HepG2 (cell line): ENCODE data around the gene OGA.

ENCODE experiments used
- ASH2L ChIP-seq: fragments of 300-600, 200-600 bp; sonication (generic); IDR thresholded peaks from 2 replicates; pipeline ENCODE4 v1.7.0; 2017; ENCODE audit warnings: low read depth, mild to moderate bottlenecking, moderate library complexity, mixed read lengths, low read length; ENCODE audit not compliant: insufficient read length
- CREB1 ChIP-seq, 2 experiments: fragments of 450-650 bp in 1 of 2; IDR thresholded peaks; 2 replicates each; pipeline ENCODE4 v1.6.1; 2016 to 2017; ENCODE audit warnings: control low read depth in 1 of 2, mild to moderate bottlenecking in 1 of 2, missing compliant biosample characterization in 1 of 2, missing genetic modification characterization in 1 of 2
- EED ChIP-seq: sonication (generic); formaldehyde crosslinking; IDR thresholded peaks from 2 replicates; pipeline ENCODE4 v1.5.0; 2020; ENCODE audit warnings: mild to moderate bottlenecking, missing genetic modification reagents
- ELF1 ChIP-seq: sonication (generic); formaldehyde crosslinking; IDR thresholded peaks from 2 replicates; pipeline ENCODE4 v1.4.0; 2020; ENCODE audit warnings: missing genetic modification reagents
- RAD21 ChIP-seq: fragments of 450-650 bp; formaldehyde crosslinking; IDR thresholded peaks from 2 replicates; pipeline ENCODE4 v1.5.0; 2020; ENCODE audit warnings: mild to moderate bottlenecking
- ZBTB1 ChIP-seq: sonication (generic); formaldehyde crosslinking; IDR thresholded peaks from 2 replicates; pipeline ENCODE4 v1.4.0; 2020; ENCODE audit warnings: missing genetic modification reagents, borderline replicate concordance
- ZMAT5 ChIP-seq: sonication (generic); formaldehyde crosslinking; IDR thresholded peaks from 2 replicates; pipeline ENCODE4 v1.5.0; 2020; ENCODE audit warnings: mild to moderate bottlenecking, low read depth, missing genetic modification reagents, borderline replicate concordance
- ZNF264 ChIP-seq: sonication (generic); formaldehyde crosslinking; IDR thresholded peaks from 2 replicates; pipeline ENCODE4 v1.4.0; 2020; ENCODE audit warnings: missing genetic modification reagents
- ZNF274 ChIP-seq: sonication (generic); formaldehyde crosslinking; IDR thresholded peaks from 2 replicates; pipeline ENCODE4 v1.5.1; 2020; ENCODE audit warnings: mild to moderate bottlenecking, missing genetic modification reagents
- ZNF512 ChIP-seq: sonication (generic); formaldehyde crosslinking; IDR thresholded peaks from 2 replicates; pipeline ENCODE4 v1.4.0; 2020; ENCODE audit warnings: mild to moderate bottlenecking, missing genetic modification reagents
- ZNF513 ChIP-seq: sonication (generic); formaldehyde crosslinking; conservative IDR thresholded peaks from 2 replicates; pipeline ENCODE4 v1.5.0; 2020; ENCODE audit warnings: missing genetic modification reagents
- ZNF552 ChIP-seq: sonication (generic); formaldehyde crosslinking; IDR thresholded peaks from 2 replicates; pipeline ENCODE4 v1.9.0; 2022; ENCODE audit warnings: missing genetic modification reagents, mild to moderate bottlenecking, borderline replicate concordance

GRCh38 chr10:101831169-101831811 lies 13.0 kb upstream of the OGA start:
- no peak for TF ChIP-seq ZNF264 (CRISPR knock-in tag)
- no peak for TF ChIP-seq ZNF274 (CRISPR knock-in tag)
- no peak for TF ChIP-seq RAD21 (CRISPR knock-in tag)
- TF ChIP-seq CREB1 (IDR thresholded peaks at IDR 0.05) = no peak
- TF ChIP-seq CREB1 (CRISPR knock-in tag; IDR thresholded peaks at IDR 0.05) = no peak
- no peak for TF ChIP-seq ZMAT5
- TF ChIP-seq ZNF512 (CRISPR knock-in tag) = no peak
- TF ChIP-seq ZNF513 = no peak
- TF ChIP-seq EED (CRISPR knock-in tag) = no peak
- TF ChIP-seq ZBTB1 = no peak
- TF ChIP-seq ELF1 = no peak
- no peak for TF ChIP-seq ZNF552 (CRISPR knock-in tag)
- no peak for TF ChIP-seq ASH2L
